Measurements from ENCODE around the gene CDKN1C.

Gene CDKN1C

GRCh38 chr11:2841411-2842190 is 44.0 kb downstream of the CDKN1C start:
- no peak for FAIRE-seq

- no peak for FAIRE-seq
These were observed 46.1 kb downstream of the CDKN1C start for GRCh38 chr11:2839395-2839943.

DNA sequence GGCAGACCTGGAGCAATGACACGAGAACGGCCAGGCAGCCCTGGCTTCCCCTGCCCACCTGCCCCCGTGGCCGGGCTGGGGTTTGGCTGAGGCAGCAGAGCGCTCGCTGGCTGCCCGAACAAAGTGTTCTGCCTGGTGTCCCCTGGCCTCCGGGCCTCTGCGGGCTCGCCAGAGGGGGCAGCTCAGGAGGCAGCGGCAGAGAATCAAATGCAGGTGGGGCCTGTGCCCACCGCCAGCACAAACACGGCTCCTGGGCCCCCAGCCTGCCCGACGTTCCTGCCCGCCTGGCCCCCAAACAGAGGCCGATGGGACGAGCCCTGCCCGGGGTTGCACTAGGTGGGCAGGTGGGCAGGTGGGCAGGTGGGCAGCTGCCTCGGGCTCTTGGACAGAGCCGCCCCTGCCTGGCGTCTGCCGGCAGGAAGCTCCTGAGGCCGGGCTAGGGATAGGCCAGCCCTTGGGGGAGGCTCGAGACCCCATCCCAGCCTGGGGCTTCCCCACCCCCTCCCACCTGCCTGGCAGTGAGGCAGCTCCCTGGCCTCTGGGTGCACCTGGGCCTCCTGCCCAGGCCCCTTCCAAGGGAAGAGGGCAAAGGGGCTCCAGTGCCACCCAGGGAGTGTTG is 46.8 kb downstream of the CDKN1C start:
- no peak for FAIRE-seq

- FAIRE-seq = no peak
These were observed 47.5 kb downstream of the CDKN1C start for GRCh38 chr11:2838091-2838490.

- FAIRE-seq = no peak
These were observed 47.9 kb downstream of the CDKN1C start for GRCh38 chr11:2837651-2838050.

DNA sequence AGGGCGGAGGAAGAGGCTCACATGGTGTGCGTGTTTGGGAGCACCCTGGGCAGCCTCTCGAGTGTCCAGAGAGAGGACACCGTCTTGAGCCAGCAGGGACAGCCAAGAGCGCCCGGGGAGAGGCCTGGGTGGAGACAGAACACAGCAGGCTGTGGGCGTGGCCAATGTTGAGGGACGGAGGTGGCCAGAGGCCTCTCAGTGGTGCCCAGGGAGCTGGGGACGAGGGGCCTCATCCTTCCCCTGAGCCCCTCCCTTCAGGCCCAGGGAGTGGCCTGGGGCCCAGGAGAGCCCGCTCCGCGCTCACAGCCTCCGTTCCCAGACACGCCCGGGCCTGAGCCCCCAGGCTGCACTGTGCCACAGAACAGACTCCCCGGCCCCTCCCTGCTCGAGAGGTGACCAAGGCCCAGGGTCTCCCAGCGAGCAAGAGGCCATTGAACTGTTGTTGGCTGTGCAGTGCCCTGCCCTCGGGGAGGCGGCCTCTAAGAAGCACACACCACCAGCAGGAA is 48.4 kb downstream of the CDKN1C start:
- FAIRE-seq = no peak

GRCh38 chr11:2836315-2837095 is 49.1 kb downstream of the CDKN1C start:
- FAIRE-seq = no peak

DNA sequence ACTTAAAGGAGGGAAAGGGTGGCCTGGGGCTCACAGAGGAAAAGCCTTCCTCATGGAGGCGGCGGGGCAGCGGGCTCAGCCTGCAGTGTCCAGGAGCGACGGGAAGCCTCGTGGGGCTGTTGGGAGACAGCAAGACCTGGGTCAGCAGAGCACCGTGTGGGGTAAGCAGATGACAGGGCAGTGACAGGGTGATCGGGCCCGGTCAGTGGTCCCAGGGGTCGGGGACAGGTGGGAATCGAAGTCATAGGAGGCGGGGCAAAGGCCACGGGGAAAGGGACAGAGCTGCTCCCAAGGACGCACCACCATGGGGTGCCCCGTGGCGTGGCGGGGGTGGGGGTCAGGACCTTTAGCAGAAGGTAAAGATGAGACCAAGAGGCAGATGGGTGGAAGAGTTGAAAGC is 49.8 kb downstream of the CDKN1C start:
- no peak for FAIRE-seq

DNA sequence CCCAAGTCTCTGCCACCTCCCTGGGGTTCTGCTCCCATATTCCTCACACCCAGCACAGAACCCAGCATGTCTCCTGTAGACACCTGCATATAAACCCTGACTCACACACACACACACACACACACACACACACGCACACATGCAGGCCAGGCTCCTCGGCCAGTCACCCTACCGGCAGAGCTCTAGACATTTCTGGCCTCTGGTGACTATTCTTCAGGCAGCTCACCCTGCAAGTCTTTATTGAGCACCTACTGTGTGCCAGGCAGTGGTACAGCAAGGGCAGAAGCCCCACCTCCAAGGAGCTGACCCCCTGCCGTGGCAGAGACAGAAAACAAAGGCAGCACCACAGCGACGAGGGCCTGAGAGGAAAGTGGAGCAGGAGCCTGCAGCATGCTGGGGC is 50.3 kb downstream of the CDKN1C start:
- FAIRE-seq = no peak

DNA sequence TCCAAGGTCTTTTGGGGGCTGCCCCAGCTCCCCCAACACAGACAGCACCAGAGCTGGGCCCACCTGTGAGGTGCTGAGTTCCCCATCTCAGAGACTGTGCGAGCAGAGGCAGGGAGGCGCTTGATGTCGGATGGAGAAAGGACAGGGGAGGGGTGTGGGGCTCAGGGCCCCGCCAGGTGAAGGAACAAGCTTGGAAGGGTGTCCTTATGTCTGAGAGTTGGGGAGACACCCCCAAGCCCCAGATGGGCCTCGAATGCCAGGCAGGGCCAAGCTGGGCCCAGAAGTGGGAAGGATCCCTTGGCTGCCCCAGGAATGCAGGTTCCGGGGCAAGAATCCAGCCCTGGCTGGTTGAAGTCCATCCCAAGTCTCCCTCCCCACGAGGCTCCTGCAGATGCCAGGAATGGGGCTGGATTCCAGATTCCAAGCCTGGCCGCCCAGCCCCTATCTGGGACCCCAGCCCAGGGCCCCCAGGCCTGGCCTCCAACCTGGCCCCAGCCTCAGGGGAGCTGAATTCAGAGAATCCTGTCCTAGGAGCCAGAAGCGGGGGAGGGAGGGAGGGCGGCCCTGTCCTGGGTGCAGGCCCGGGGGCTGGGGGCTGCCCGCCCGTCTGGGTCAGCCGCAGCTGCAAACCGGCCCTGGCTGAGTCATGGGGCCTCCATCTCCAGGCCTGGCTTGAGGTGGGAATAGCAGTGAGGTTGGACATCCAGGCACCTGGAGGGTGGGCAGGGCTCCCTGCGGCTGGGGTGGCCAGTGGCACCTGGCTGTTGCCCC is 50.9 kb downstream of the CDKN1C start:
- FAIRE-seq = no peak

GRCh38 chr11:2833716-2834502 is 51.7 kb downstream of the CDKN1C start:
- FAIRE-seq = no peak
